ENCODE measurements around the gene CYBC1.
A peak's percentile ranks its signal among the peaks of the same experiment; 100 is the strongest.

CYBC1 gene

GRCh38 chr17:82406131-82406671 is 44.4 kb downstream of the CYBC1 start:
- DNase-seq: no peak

- no peak for DNase-seq
Observed at GRCh38 chr17:82405051-82405450, 45.5 kb downstream of the CYBC1 start.

GRCh38 chr17:82403662-82404660 is 46.6 kb downstream of the CYBC1 start:
- DNase-seq: no peak

- DNase-seq: no peak
Observed at GRCh38 chr17:82402865-82403264, 47.7 kb downstream of the CYBC1 start.

GRCh38 chr17:82400830-82401229 is 49.7 kb downstream of the CYBC1 start:
- no peak for DNase-seq

GRCh38 chr17:82400206-82400605 is 50.3 kb downstream of the CYBC1 start:
- DNase-seq: no peak

- peak; percentile 17 for DNase-seq
Observed at GRCh38 chr17:82399601-82400101, 50.9 kb downstream of the CYBC1 start.

GRCh38 chr17:82399041-82399441 is 51.5 kb downstream of the CYBC1 start:
- peak; percentile 23 for DNase-seq

- no peak for DNase-seq
Observed at GRCh38 chr17:82397449-82398335, 52.9 kb downstream of the CYBC1 start.

- no peak for DNase-seq
Observed at GRCh38 chr17:82396601-82397435, 53.7 kb downstream of the CYBC1 start.

- no peak for DNase-seq
Observed at GRCh38 chr17:82394278-82394677, 56.3 kb downstream of the CYBC1 start.

GRCh38 chr17:82392941-82393340 is 57.6 kb downstream of the CYBC1 start:
- DNase-seq: no peak
